Neutrophil (primary cell): ENCODE results near the gene GFI1B.
"Not testable (repeated sequence)": the region's sequence is repeated elsewhere in the genome, so short reads cannot be mapped to it uniquely, and the experiment has no call there.

Experiments used
- H3K27ac ChIP-seq: fragments of 200-600 bp; sonication (generic); 2 replicates; pipeline ENCODE4 v1.5.1; 2016; ENCODE audit warnings: mild to moderate bottlenecking, moderate library complexity
- H3K27me3 ChIP-seq: fragments of 200-600 bp; sonication (generic); 2 replicates; pipeline ENCODE4 v1.6.0; 2016; ENCODE audit warnings: mild to moderate bottlenecking
- H3K36me3 ChIP-seq: fragments of 200-600 bp; sonication (generic); 2 replicates; pipeline ENCODE4 v1.5.1; 2017
- H3K4me1 ChIP-seq, 2 experiments: fragments of 200-600 bp in 1 of 2; sonication (generic) in 1 of 2; 1 replicate in 1 of 2; 2 replicates in 1 of 2; pipeline versions ENCODE4 v1.5.1 to v1.6.1; 2013 to 2016; ENCODE audit warnings: low read depth in 1 of 2, low read length in 1 of 2, mild to moderate bottlenecking in 1 of 2, moderate library complexity in 1 of 2; ENCODE audit not compliant: control insufficient read depth in 1 of 2, insufficient read depth in 1 of 2
- H3K4me3 ChIP-seq, 2 experiments: fragments of 200-600 bp in 1 of 2; sonication (generic) in 1 of 2; 1 replicate in 1 of 2; 2 replicates in 1 of 2; pipeline ENCODE4 v1.5.1; 2013 to 2016; ENCODE audit warnings: low read depth in 1 of 2, low read length in 1 of 2, mild to moderate bottlenecking in 1 of 2, moderate library complexity in 1 of 2
- H3K9me3 ChIP-seq: fragments of 200-600 bp; sonication (generic); 2 replicates; pipeline ENCODE4 v1.5.1; 2016
- CTCF ChIP-seq: fragments of 200-600 bp; sonication (generic); IDR thresholded peaks from 2 replicates; pipeline ENCODE4 v1.5.1; 2016; ENCODE audit warnings: antibody characterized with exemption

Gene GFI1B

GRCh38 chr9:133032171-133032570, 53.7 kb downstream of the GFI1B start:
- Histone ChIP-seq H3K9me3 (no peaks in the 10 kb centered on the region), H3K36me3 (peaks cover 7% of the 10 kb centered on the region), H3K4me3 (peak overlapping the region in 1 of 2 experiments; percentile 86), H3K27ac (no peak overlapping the region), H3K27me3 (no peaks in the 10 kb centered on the region), H3K4me1 (peaks cover 20 to 23% of the 10 kb centered on the region in 2 experiments)
- no peak for TF ChIP-seq CTCF

DNA sequence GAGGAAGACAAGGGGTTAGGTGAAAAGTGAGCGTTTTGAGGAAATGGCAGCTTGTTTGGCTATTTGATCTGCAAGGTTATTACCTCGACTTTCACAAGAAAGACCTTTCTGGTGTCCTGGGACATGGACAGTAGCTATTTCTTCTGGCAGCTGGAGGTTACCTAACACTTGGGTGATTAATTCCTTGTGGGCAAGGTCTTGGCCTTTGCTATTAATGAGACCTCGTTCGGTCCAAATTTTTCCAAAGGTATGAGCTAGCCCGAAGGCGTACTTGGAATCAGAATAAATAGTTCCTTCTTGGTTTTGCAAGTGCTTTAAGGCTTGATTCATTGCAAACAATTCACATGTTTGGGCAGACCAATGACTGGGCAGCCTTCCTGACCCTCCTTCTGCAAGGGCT, 57.2 kb downstream of the GFI1B start:
- TF ChIP-seq CTCF: no peak
- no peak overlapping the region for H3K27ac ChIP-seq

DNA sequence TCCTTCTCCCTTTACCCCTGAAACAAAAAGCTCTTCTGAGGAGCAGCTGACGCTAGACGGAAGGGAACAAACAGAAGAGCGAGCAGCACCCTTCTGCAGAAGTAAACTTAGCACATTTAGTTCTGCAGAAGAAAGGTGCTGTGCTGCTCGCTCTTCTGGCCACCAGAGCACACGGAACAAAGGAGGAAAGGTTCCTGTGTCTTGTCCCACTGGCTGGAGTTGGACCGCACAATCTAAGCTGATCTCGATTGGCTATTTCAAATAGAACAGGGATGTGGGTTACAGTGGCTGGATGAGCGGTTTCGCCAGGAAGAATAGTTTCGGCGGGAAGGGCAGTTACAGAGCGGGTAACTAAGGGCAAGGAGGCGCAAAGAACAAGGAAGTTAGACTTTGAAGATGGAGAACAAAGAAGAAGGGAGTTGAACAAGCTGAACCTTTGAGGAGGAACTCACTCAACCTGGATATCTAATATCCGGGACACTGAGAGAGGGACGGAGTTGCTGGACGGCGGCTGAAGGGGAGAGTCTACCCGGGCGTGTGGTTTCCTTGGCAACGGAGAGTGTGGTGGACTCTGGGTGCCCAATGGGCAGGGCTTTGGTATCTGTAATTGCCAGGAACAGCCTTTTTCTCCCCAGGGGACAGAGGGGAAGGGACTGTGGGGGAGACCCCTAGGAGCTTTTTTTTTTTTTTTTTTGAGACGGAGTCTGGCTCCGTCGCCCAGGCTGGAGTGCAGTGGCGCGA, 59.5 kb downstream of the GFI1B start:
- H3K4me1 ChIP-seq: peaks cover 5 to 7% of the 10 kb centered on the region in 2 experiments
- no peaks in the 10 kb centered on the region for H3K27me3 ChIP-seq
- TF ChIP-seq CTCF: no peak
- no peak overlapping the region for H3K4me3 ChIP-seq
- H3K9me3 ChIP-seq: no peaks in the 10 kb centered on the region
- peaks cover 21% of the 10 kb centered on the region for H3K36me3 ChIP-seq
- no peak overlapping the region for H3K27ac ChIP-seq

More for the DNA sequence above, 57.2 kb downstream of the GFI1B start:
- peaks cover 7% of the 10 kb centered on the region for H3K36me3 ChIP-seq
- no peaks in the 10 kb centered on the region for H3K27me3 ChIP-seq
- no peaks in the 10 kb centered on the region for H3K9me3 ChIP-seq
- no peak overlapping the region for H3K4me3 ChIP-seq
- H3K4me1 ChIP-seq: peaks cover 12 to 16% of the 10 kb centered on the region in 2 experiments

DNA sequence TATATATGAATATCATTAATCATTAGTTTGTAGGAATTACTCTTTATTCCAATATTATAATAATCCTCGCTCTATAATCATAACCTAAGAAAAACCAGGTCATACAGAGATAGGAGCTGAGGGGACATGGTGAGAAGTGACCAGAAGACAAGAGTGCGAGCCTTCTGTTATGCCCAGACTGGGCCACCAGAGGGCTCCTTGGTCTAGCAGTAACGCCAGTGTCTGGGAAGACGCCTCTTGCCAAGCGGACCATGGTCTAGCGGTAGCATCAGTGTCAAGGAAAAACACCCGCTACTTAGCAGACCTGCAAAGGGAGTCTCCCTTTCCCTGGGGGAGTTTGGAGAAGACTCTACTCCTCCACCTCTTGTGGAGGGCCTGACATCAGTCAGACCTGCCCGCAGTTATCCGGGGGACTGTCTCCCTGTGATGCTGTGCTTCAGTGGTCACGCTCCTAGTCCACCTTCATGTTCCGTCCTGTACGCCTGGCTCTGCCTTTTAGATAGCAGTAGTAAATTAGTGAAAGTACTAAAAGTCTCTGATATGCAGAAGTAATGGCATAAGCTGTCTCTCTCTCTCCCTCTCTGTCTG, 62.5 kb downstream of the GFI1B start:
- peaks cover 45% of the 10 kb centered on the region for H3K36me3 ChIP-seq
- H3K27ac ChIP-seq, H3K27me3 ChIP-seq, H3K9me3 ChIP-seq, H3K4me3 ChIP-seq, H3K4me1 ChIP-seq: not testable (repeated sequence)
